Colonic mucosa (tissue), 4 donors: ENCODE measurements around the gene ARNT2. TPM values are rescaled to one million over a fixed set of nuclear protein-coding genes. Genes with fewer than 3 reads are reported as not detected.

Experiments
- DNase-seq: peaks from one replicate; pipeline ENCODE4 v3.0.0-alpha.2; 2020
- H3K27ac ChIP-seq: fragments of 200-600 bp; one replicate; pipeline ENCODE4 v1.8.0; 2021
- H3K27me3 ChIP-seq: fragments of 200-600 bp; one replicate; pipeline ENCODE4 v1.8.0; 2021
- H3K36me3 ChIP-seq: fragments of 200-600 bp; one replicate; pipeline ENCODE4 v1.8.0; 2021
- H3K4me1 ChIP-seq: fragments of 200-600 bp; one replicate; pipeline ENCODE4 v1.8.0; 2021; ENCODE audit warnings: mild to moderate bottlenecking
- H3K4me3 ChIP-seq: fragments of 200-600 bp; one replicate; pipeline ENCODE4 v1.8.0; 2021
- H3K9ac ChIP-seq, 2 donors: one replicate each; pipeline ENCODE4 v1.7.0; 2013; ENCODE audit warnings: control low read depth in 2 of 2, low read depth in 2 of 2, low read length in 2 of 2
- H3K9me3 ChIP-seq: fragments of 200-600 bp; one replicate; pipeline ENCODE4 v1.8.0; 2021
- intact Hi-C: fragments of 100-400 bp; cut with DNase I; formaldehyde crosslinking; loops from one replicate; pipeline ENCODE4 v1.14.1; 2022
- total RNA-seq, 2 donors: library from RNA; stranded (reverse); fragmentation: NEBNext Ultra II Directional in 1 of 2; extraction: Animal tissue kit (Norgen Biotek cat#: 25700) in 1 of 2; gene quantifications; one replicate each; pipeline ENCODE4 v1.2.1, GENCODE V29; 2021
- TF ChIP-seq, protein P1 (sequence below): fragments of 200-600 bp; IDR thresholded peaks from one replicate; pipeline ENCODE4 v1.8.0; 2022; ENCODE audit warnings: antibody characterized with exemption, mild to moderate bottlenecking
- donor health status: healthy.
- donor health status: DM: no; HTN: no; CAD: no.
- donor health status: DM: no; HTN: no; CAD: no.

Gene ARNT2
- total RNA-seq, 2 donors from 2014 or later = 1.6 to 2.7 TPM

DNA sequence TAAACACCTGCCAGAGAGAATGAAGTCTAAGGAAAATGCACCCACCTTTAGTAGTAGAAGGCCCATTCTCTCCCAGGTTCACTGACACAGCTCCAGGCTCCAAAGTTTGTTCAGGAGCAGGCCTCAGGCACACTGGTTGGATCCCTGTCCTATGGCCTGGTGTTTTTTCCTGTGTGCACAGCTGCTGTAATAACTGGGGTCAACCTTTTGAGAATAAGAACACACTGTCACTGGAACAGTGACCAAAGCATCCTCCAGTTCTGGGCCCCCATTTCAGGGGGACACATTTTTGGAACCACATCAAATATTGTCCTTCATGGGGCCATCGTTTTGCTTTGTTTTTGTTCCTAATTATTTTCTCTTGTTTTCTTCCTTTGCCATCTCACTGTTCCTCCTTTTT is 95.8 kb downstream of the ARNT2 start:
- Histone ChIP-seq H3K9ac (no peak overlapping the region), H3K36me3 (no peaks in the 10 kb centered on the region), H3K4me3 (no peak overlapping the region), H3K4me1 (no peaks in the 10 kb centered on the region), H3K9me3 (no peaks in the 10 kb centered on the region), H3K27me3 (no peaks in the 10 kb centered on the region), H3K27ac (no peak overlapping the region)
- intact Hi-C loops = no loop called here
- TF ChIP-seq, protein P1, sequence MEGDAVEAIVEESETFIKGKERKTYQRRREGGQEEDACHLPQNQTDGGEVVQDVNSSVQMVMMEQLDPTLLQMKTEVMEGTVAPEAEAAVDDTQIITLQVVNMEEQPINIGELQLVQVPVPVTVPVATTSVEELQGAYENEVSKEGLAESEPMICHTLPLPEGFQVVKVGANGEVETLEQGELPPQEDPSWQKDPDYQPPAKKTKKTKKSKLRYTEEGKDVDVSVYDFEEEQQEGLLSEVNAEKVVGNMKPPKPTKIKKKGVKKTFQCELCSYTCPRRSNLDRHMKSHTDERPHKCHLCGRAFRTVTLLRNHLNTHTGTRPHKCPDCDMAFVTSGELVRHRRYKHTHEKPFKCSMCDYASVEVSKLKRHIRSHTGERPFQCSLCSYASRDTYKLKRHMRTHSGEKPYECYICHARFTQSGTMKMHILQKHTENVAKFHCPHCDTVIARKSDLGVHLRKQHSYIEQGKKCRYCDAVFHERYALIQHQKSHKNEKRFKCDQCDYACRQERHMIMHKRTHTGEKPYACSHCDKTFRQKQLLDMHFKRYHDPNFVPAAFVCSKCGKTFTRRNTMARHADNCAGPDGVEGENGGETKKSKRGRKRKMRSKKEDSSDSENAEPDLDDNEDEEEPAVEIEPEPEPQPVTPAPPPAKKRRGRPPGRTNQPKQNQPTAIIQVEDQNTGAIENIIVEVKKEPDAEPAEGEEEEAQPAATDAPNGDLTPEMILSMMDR = no peak
- no peak for DNase-seq

DNA sequence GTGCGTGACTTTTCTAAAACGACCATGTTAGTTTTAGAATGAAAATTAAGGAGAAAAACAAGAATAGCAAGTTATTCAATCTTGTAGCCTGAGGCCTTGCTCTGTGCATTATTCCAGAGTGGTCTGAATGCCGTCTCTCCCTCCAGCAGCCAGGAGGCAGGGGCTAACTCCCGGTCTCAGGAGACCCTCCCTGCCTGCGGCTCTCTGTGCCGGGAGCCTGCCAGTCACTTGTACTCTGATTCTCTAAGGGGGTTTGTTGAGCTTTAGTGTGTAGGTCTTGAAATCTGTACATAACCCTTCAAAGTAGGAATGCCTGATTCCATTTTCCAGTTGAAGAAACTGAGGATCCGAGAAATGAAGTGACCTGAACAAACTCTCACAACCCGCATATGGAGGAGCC is 97.3 kb downstream of the ARNT2 start:
- intact Hi-C loops = no loop called here

DNA sequence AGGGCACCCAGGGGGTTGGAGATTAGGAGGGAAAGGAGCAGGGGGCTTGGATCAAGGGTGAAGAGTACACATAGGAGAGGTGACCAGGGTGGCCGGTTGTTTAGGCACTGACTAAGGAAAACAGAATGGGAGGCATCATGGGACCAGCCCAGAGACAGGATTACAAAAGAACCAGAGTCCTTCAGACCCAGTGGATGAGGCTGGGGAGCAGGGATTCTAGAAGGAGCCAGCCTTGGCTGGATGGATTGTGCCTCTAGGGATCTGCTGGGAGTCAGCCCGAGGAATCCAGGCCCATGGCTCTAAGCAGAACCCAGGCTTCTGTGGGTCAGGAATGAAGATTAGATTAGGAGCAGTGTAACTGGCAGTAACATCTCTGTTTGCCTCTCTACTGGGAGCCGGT is 98.6 kb downstream of the ARNT2 start:
- H3K4me3 ChIP-seq = no peak overlapping the region
- no peak overlapping the region for H3K9ac ChIP-seq
- no peaks in the 10 kb centered on the region for H3K4me1 ChIP-seq
- no peaks in the 10 kb centered on the region for H3K27me3 ChIP-seq
- H3K36me3 ChIP-seq = no peaks in the 10 kb centered on the region
- H3K9me3 ChIP-seq = no peaks in the 10 kb centered on the region
- no peak overlapping the region for H3K27ac ChIP-seq
- TF ChIP-seq, protein P1 = no peak
- no peak for DNase-seq
- intact Hi-C loops = no loop called here

More for the DNA sequence above, 97.3 kb downstream of the ARNT2 start:
- Histone ChIP-seq H3K4me3 (no peak overlapping the region), H3K36me3 (no peaks in the 10 kb centered on the region), H3K9me3 (no peaks in the 10 kb centered on the region), H3K27ac (no peak overlapping the region), H3K4me1 (no peaks in the 10 kb centered on the region), H3K9ac (no peak overlapping the region), H3K27me3 (no peaks in the 10 kb centered on the region)
- TF ChIP-seq, protein P1 = no peak
- DNase-seq = no peak

DNA sequence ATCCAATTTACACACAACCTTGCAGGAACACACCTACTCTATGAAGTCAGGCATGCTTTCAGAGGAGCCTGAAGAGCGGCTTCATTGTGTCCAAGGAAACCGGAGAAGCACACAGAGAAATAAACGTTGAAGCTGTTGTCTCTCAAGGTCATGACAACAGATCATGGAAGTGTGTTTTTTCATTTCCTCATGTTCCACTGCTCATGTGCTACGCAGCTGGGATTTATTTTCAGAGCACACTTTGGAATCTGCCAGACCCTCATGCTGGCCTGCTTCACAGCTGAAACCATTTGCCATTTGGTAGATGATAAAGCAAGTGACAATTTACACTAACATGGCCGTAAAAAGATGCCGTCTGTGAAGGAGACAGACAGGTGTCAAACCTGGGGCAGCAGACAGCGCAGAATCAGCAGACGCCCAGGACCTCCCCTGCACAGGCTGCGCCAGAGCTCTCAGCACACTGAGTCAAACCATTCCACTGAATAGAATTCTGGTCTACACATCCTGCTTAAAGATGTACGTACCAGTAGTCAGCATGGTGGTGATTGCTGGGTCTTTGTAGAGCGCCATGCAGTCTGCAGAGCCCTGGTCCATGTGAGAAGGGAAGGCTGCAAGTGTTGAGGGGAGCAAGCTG is 99.3 kb downstream of the ARNT2 start:
- no peak overlapping the region for H3K27ac ChIP-seq
- TF ChIP-seq, protein P1 = no peak
- no peak overlapping the region for H3K4me3 ChIP-seq
- H3K4me1 ChIP-seq = no peaks in the 10 kb centered on the region
- no peaks in the 10 kb centered on the region for H3K36me3 ChIP-seq
- H3K27me3 ChIP-seq = no peaks in the 10 kb centered on the region
- DNase-seq = no peak
- H3K9me3 ChIP-seq = no peaks in the 10 kb centered on the region
- H3K9ac ChIP-seq = no peak overlapping the region
- intact Hi-C loops = no loop called here

DNA sequence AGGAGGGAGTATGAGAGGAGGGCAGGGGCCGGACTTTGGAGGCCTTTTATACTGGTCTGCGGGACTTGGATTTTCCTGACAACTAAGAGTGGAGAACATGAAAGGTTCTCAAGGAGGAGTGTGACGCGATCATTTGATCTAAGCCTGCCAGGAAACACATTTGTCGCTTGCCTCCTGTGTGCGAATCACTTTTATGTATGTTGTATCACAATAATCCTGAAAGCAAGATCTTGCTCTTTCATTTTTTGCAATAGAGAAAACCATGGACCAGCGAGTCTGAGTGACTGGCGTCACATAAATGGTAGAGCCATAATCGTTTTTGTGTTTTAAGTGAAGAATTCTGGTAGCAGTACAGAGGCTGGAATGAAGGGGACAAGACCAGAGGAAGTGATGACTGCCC is 100.7 kb downstream of the ARNT2 start:
- no peak overlapping the region for H3K9ac ChIP-seq

More for the DNA sequence above, 100.7 kb downstream of the ARNT2 start:
- Histone ChIP-seq H3K36me3 (no peaks in the 10 kb centered on the region), H3K4me1 (no peaks in the 10 kb centered on the region), H3K27ac (no peak overlapping the region), H3K9me3 (no peaks in the 10 kb centered on the region), H3K27me3 (no peaks in the 10 kb centered on the region), H3K4me3 (no peak overlapping the region)
- TF ChIP-seq, protein P1 = no peak
- DNase-seq = no peak
- intact Hi-C loops = no loop called here
